SK-N-SH treated with all-trans-retinoic acid at 6 μM for 48 hours (cell line): ENCODE measurements around the gene PEMT.

Experiments
- ATAC-seq: fragments of 200-7000 bp; cut with Tn5 transposase; 3 replicates; pipeline ENCODE4 v1.9.1; 2020; ENCODE audit warnings: mild to moderate bottlenecking, moderate library complexity
- ARNTL ChIP-seq: fragments of 450-650 bp; formaldehyde crosslinking; IDR thresholded peaks from 2 replicates; pipeline ENCODE4 v1.5.0; 2020; ENCODE audit warnings: low read depth, mild to moderate bottlenecking, moderate library complexity, borderline replicate concordance
- BACH2 ChIP-seq: fragments of 250-450 bp; sonication (Bioruptor Pico); IDR thresholded peaks from 2 replicates; pipeline ENCODE4 v1.9.0; 2021; ENCODE audit warnings: mild to moderate bottlenecking, borderline replicate concordance
- CSDC2 ChIP-seq: fragments of 250-450 bp; sonication (Bioruptor Pico); IDR thresholded peaks from 2 replicates; pipeline ENCODE4 v1.5.0; 2020; ENCODE audit warnings: mild to moderate bottlenecking, moderate library complexity
- ESRRG ChIP-seq: fragments of 250-450 bp; sonication (Bioruptor Pico); IDR thresholded peaks from 2 replicates; pipeline ENCODE4 v1.6.1; 2021; ENCODE audit warnings: mild to moderate bottlenecking
- GLIS3 ChIP-seq: fragments of 250-450 bp; sonication (Bioruptor Pico); IDR thresholded peaks from 2 replicates; pipeline ENCODE4 v1.5.0; 2020; ENCODE audit warnings: mild to moderate bottlenecking, moderate library complexity
- ISL1 ChIP-seq: fragments of 250-450 bp; sonication (Bioruptor Pico); IDR thresholded peaks from 2 replicates; pipeline ENCODE4 v2.1.2; 2022; ENCODE audit warnings: mild to moderate bottlenecking, moderate library complexity
- OSR1 ChIP-seq: fragments of 250-450 bp; sonication (Bioruptor Pico); IDR thresholded peaks from 2 replicates; pipeline ENCODE4 v1.8.0; 2022; ENCODE audit warnings: moderate library complexity, mild to moderate bottlenecking, inconsistent platforms
- PPARA ChIP-seq: fragments of 250-450 bp; sonication (Bioruptor Pico); IDR thresholded peaks from 2 replicates; pipeline ENCODE4 v1.5.0; 2020; ENCODE audit warnings: mild to moderate bottlenecking, borderline replicate concordance
- RARB ChIP-seq: fragments of 250-450 bp; sonication (Bioruptor Pico); IDR thresholded peaks from 2 replicates; pipeline ENCODE4 v1.8.0; 2021; ENCODE audit warnings: mild to moderate bottlenecking, moderate library complexity
- SNAI2 ChIP-seq: fragments of 250-450 bp; sonication (Bioruptor Pico); IDR thresholded peaks from 2 replicates; pipeline ENCODE4 v1.5.0; 2020; ENCODE audit warnings: mild to moderate bottlenecking, moderate library complexity
- TCF4 ChIP-seq: fragments of 250-450 bp; sonication (Bioruptor Pico); IDR thresholded peaks from 2 replicates; pipeline ENCODE4 v1.8.0; 2021; ENCODE audit warnings: mild to moderate bottlenecking, moderate library complexity, borderline replicate concordance
- ZC3H10 ChIP-seq: fragments of 250-450 bp; sonication (Bioruptor Pico); IDR thresholded peaks from 2 replicates; pipeline ENCODE4 v1.5.1; 2021; ENCODE audit warnings: mild to moderate bottlenecking, moderate library complexity
- ZFP3 ChIP-seq: fragments of 250-450 bp; sonication (Bioruptor Pico); IDR thresholded peaks from 2 replicates; pipeline ENCODE4 v1.5.0; 2020; ENCODE audit warnings: mild to moderate bottlenecking, moderate library complexity
- ZFP30 ChIP-seq: fragments of 450-650 bp; formaldehyde crosslinking; IDR thresholded peaks from 2 replicates; pipeline ENCODE4 v1.5.0; 2022; ENCODE audit warnings: mild to moderate bottlenecking, moderate library complexity
- ZNF565 ChIP-seq: fragments of 450-650 bp; formaldehyde crosslinking; conservative IDR thresholded peaks from 2 replicates; pipeline ENCODE4 v1.5.0; 2020; ENCODE audit warnings: low read depth, mild to moderate bottlenecking, moderate library complexity
- ZNF70 ChIP-seq: fragments of 450-650 bp; formaldehyde crosslinking; IDR thresholded peaks from 2 replicates; pipeline ENCODE4 v1.5.0; 2020; ENCODE audit warnings: mild to moderate bottlenecking, moderate library complexity
- ZNF8 ChIP-seq: fragments of 450-650 bp; formaldehyde crosslinking; IDR thresholded peaks from 2 replicates; pipeline ENCODE4 v1.5.0; 2020; ENCODE audit warnings: mild to moderate bottlenecking, moderate library complexity
- TF ChIP-seq, protein P1 (sequence below): fragments of 250-450 bp; sonication (Bioruptor Pico); IDR thresholded peaks from 2 replicates; pipeline ENCODE4 v1.8.0; 2020; ENCODE audit warnings: mild to moderate bottlenecking, moderate library complexity, borderline replicate concordance
- TF ChIP-seq, protein P2 (sequence below): fragments of 250-450 bp; sonication (Bioruptor Pico); IDR thresholded peaks from 2 replicates; pipeline ENCODE4 v1.5.0; 2020; ENCODE audit warnings: mild to moderate bottlenecking, moderate library complexity
- TF ChIP-seq, protein P3 (sequence below): fragments of 250-450 bp; sonication (Bioruptor Pico); IDR thresholded peaks from 2 replicates; pipeline ENCODE4 v1.5.1; 2020; ENCODE audit warnings: low read depth, mild to moderate bottlenecking, moderate library complexity
- TF ChIP-seq, protein P4 (sequence below): fragments of 250-450 bp; sonication (Bioruptor Pico); IDR thresholded peaks from 2 replicates; pipeline ENCODE4 v1.5.1; 2021; ENCODE audit warnings: mild to moderate bottlenecking, moderate library complexity
- TF ChIP-seq, protein P5 (sequence below): fragments of 250-450 bp; sonication (Bioruptor Pico); IDR thresholded peaks from 2 replicates; pipeline ENCODE4 v1.8.0; 2021; ENCODE audit warnings: low read depth, mild to moderate bottlenecking, moderate library complexity, borderline replicate concordance

PEMT gene

DNA sequence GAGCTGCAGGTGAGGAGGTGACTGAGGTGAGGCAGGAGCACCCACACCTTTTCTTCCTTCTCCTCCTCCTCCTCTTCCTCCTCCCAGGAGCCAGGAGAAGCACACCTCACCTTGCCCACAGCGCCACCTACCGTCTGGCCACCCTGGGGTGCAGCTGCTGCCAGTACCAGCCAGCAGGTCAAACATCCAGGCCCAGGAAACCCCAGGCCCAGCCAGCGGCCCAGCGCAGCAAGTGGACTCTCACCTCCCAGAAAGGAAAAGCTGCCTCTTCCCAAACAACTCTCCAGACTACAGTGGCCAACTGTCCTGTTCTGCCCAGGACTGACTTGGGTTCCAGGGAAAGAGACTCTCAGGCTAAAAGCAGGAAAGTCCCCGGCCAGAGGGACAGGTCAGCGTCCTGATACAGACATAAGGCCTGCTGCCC is 22.7 kb downstream of the PEMT start:
- ATAC-seq, result peak; percentile 71
- TF ChIP-seq SNAI2 (CRISPR knock-in tag), result no peak
- no peak for TF ChIP-seq ZFP30 (CRISPR knock-in tag)
- TF ChIP-seq BACH2 (CRISPR knock-in tag), result no peak
- no peak for TF ChIP-seq RARB (CRISPR knock-in tag)
- TF ChIP-seq PPARA, result no peak
- TF ChIP-seq, protein P1, sequence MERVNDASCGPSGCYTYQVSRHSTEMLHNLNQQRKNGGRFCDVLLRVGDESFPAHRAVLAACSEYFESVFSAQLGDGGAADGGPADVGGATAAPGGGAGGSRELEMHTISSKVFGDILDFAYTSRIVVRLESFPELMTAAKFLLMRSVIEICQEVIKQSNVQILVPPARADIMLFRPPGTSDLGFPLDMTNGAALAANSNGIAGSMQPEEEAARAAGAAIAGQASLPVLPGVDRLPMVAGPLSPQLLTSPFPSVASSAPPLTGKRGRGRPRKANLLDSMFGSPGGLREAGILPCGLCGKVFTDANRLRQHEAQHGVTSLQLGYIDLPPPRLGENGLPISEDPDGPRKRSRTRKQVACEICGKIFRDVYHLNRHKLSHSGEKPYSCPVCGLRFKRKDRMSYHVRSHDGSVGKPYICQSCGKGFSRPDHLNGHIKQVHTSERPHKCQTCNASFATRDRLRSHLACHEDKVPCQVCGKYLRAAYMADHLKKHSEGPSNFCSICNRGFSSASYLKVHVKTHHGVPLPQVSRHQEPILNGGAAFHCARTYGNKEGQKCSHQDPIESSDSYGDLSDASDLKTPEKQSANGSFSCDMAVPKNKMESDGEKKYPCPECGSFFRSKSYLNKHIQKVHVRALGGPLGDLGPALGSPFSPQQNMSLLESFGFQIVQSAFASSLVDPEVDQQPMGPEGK (CRISPR knock-in tag), result no peak
- TF ChIP-seq ESRRG (CRISPR knock-in tag), result no peak
- no peak for TF ChIP-seq TCF4 (CRISPR knock-in tag)
- TF ChIP-seq ISL1 (CRISPR knock-in tag), result no peak
- TF ChIP-seq ZNF8 (CRISPR knock-in tag), result no peak
- TF ChIP-seq, protein P2, sequence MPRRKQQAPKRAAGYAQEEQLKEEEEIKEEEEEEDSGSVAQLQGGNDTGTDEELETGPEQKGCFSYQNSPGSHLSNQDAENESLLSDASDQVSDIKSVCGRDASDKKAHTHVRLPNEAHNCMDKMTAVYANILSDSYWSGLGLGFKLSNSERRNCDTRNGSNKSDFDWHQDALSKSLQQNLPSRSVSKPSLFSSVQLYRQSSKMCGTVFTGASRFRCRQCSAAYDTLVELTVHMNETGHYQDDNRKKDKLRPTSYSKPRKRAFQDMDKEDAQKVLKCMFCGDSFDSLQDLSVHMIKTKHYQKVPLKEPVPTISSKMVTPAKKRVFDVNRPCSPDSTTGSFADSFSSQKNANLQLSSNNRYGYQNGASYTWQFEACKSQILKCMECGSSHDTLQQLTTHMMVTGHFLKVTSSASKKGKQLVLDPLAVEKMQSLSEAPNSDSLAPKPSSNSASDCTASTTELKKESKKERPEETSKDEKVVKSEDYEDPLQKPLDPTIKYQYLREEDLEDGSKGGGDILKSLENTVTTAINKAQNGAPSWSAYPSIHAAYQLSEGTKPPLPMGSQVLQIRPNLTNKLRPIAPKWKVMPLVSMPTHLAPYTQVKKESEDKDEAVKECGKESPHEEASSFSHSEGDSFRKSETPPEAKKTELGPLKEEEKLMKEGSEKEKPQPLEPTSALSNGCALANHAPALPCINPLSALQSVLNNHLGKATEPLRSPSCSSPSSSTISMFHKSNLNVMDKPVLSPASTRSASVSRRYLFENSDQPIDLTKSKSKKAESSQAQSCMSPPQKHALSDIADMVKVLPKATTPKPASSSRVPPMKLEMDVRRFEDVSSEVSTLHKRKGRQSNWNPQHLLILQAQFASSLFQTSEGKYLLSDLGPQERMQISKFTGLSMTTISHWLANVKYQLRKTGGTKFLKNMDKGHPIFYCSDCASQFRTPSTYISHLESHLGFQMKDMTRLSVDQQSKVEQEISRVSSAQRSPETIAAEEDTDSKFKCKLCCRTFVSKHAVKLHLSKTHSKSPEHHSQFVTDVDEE (CRISPR knock-in tag), result no peak
- no peak for TF ChIP-seq ZFP3 (CRISPR knock-in tag)
- TF ChIP-seq, all 23 proteins: peak for 0

DNA sequence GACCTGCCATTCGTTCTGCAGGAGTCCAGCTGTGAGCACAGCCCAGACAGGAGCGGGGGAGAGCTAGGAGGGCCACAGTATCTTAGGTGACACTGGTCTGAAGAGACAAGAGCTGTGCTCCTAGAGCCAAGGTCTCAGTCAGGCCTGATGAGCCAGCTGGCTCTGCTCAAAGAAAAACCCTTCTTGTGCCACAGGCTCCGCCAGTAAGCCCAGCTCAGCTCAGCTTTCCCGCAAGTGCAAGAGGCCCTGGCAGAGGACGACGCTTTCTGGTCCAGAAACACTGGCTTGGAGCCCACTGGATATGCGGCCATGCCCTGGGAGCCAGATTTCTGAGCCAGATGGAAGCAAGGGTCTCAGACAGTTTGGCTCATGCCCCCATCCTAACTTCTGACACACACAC is 23.9 kb downstream of the PEMT start:
- no peak; the same call in 2 of the 3 replicates for ATAC-seq
- no peak for TF ChIP-seq ARNTL
- TF ChIP-seq ZC3H10 (CRISPR knock-in tag), result no peak
- no peak for TF ChIP-seq OSR1
- no peak for TF ChIP-seq ZNF70
- no peak for TF ChIP-seq CSDC2 (CRISPR knock-in tag)
- TF ChIP-seq ESRRG (CRISPR knock-in tag), result no peak
- TF ChIP-seq, protein P3, sequence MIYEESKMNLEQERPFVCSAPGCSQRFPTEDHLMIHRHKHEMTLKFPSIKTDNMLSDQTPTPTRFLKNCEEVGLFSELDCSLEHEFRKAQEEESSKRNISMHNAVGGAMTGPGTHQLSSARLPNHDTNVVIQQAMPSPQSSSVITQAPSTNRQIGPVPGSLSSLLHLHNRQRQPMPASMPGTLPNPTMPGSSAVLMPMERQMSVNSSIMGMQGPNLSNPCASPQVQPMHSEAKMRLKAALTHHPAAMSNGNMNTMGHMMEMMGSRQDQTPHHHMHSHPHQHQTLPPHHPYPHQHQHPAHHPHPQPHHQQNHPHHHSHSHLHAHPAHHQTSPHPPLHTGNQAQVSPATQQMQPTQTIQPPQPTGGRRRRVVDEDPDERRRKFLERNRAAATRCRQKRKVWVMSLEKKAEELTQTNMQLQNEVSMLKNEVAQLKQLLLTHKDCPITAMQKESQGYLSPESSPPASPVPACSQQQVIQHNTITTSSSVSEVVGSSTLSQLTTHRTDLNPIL (CRISPR knock-in tag), result no peak
- TF ChIP-seq, all 23 proteins: peak for 0

DNA sequence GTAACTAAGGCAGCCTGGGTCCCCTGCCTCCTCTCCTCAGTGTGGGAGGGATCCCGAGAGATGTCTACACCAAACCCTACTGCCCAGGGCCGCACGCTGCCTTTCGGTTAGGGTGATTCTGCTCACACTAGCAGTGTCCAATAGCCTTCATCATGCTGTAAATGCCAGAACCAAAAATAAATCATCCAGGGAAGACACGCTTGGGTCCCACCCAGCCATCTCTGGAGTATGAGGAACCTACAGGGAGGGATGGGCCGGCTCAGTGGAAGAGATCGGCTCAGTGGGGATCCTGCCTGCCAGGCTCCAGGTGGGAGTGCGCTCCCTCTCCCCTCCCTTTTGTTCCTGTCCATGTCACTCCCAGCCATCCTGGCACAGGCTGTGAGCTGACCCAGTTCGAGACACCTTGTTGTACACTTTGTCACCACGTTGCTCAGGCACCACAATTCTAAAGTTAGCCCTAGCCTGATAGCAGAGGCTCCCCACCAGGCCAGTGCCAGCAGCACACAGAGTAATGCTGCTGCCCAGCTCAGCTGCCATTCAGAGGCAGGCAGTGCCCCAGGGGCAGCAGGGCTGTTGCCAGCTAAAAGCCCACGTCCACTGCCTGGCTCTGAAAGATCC is 24.5 kb downstream of the PEMT start:
- no peak for ATAC-seq

More for the DNA sequence above, 24.5 kb downstream of the PEMT start:
- TF ChIP-seq BACH2 (CRISPR knock-in tag) (no peak), ZC3H10 (CRISPR knock-in tag) (no peak), ZNF565 (no peak), CSDC2 (CRISPR knock-in tag) (no peak), SNAI2 (CRISPR knock-in tag) (no peak), GLIS3 (CRISPR knock-in tag) (no peak)
- TF ChIP-seq, protein P4, sequence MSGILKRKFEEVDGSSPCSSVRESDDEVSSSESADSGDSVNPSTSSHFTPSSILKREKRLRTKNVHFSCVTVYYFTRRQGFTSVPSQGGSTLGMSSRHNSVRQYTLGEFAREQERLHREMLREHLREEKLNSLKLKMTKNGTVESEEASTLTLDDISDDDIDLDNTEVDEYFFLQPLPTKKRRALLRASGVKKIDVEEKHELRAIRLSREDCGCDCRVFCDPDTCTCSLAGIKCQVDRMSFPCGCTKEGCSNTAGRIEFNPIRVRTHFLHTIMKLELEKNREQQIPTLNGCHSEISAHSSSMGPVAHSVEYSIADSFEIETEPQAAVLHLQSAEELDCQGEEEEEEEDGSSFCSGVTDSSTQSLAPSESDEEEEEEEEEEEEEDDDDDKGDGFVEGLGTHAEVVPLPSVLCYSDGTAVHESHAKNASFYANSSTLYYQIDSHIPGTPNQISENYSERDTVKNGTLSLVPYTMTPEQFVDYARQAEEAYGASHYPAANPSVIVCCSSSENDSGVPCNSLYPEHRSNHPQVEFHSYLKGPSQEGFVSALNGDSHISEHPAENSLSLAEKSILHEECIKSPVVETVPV (CRISPR knock-in tag), result no peak
- TF ChIP-seq, protein P5, sequence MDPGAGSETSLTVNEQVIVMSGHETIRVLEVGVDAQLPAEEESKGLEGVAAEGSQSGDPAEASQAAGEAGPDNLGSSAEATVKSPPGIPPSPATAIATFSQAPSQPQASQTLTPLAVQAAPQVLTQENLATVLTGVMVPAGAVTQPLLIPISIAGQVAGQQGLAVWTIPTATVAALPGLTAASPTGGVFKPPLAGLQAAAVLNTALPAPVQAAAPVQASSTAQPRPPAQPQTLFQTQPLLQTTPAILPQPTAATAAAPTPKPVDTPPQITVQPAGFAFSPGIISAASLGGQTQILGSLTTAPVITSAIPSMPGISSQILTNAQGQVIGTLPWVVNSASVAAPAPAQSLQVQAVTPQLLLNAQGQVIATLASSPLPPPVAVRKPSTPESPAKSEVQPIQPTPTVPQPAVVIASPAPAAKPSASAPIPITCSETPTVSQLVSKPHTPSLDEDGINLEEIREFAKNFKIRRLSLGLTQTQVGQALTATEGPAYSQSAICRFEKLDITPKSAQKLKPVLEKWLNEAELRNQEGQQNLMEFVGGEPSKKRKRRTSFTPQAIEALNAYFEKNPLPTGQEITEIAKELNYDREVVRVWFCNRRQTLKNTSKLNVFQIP (CRISPR knock-in tag), result no peak
